GM08714 (cell line): ENCODE results near the gene TMEM108.

Source experiments
- H3K4me3 ChIP-seq: fragments of 200-500 bp; sonication (Bioruptor generic); 2 replicates; pipeline ENCODE4 v1.5.1; 2014; ENCODE audit warnings: mild to moderate bottlenecking, low read length, inconsistent platforms
- ZNF274 ChIP-seq: IDR thresholded peaks from 2 replicates; pipeline ENCODE4 v1.6.1; 2012; ENCODE audit warnings: mild to moderate bottlenecking, low read depth, low read length

TMEM108 gene

DNA sequence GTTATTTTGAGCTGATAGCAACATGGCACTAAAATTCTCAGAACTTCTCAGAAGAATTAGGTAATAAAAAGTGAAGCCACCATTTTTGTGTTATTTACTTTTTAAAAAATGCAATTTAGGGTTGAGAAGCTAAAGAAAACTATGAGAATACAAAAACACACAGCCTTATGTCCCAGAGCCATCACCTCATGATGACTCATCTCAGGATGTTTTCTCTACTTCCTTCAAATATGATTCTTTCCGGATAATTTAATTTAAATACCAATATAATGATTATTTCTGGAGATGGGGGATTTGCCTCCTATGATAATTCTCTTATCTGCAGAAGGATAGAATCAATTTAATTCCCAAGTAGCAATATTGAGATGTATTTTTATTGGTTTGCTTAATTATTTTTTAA, 256.1 kb downstream of the TMEM108 start:
- TF ChIP-seq ZNF274: no peak
- no peak overlapping the region for H3K4me3 ChIP-seq

GRCh38 chr3:133295199-133295901, 257.2 kb downstream of the TMEM108 start:
- no peak overlapping the region for H3K4me3 ChIP-seq
- no peak for TF ChIP-seq ZNF274

DNA sequence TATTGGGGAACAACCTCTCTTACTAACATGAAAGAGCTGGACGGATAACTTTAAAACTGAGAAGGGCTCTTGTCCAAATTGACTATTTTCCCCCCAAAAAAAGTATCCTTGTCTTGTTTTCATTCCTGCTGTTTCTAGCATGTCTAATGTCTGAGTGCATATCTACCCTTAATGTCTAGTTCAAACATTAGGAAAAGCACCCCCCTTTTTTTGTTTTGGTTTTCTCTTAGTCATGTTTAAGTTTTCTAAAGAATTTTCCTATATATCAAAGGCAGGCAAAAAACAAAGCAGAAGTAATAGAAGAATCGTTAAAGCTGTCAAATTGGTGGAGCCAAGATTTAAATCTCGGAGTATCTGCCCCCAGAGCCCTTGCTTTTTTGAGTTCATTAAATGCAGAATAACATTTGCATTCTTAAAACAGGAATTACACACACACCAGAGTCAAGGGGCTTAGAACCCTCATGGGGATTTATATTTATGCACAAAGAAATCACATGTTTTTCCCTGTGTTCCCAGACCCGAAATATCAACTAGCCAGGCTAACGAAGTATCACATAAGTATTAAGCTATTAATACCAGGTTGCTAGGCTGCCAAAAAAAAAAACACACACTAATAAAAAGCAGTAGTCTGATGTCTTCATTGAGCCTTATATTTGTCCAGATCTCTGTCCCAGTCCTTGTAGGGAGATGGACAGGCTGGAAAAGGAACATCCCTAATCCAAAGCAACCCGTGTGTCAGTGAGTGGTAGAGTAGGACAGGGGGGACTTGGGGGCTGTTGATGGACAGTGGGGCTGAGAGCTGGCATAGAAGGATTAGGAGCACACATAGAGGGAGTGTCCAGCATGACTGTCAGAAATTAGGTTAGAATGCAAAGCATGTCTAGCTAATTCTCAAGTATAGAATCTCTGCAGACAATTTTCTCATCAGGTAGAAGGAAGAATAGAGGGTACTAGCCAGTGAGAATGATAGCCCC, 258.0 kb downstream of the TMEM108 start:
- TF ChIP-seq ZNF274: no peak
- no peak overlapping the region for H3K4me3 ChIP-seq

- TF ChIP-seq ZNF274: no peak
- no peak overlapping the region for H3K4me3 ChIP-seq
These were observed 258.8 kb downstream of the TMEM108 start for GRCh38 chr3:133296981-133297380.

GRCh38 chr3:133300102-133300501, 261.9 kb downstream of the TMEM108 start:
- no peak overlapping the region for H3K4me3 ChIP-seq
- TF ChIP-seq ZNF274: no peak

GRCh38 chr3:133301194-133301593, 263.0 kb downstream of the TMEM108 start:
- TF ChIP-seq ZNF274: no peak
- no peak overlapping the region for H3K4me3 ChIP-seq

DNA sequence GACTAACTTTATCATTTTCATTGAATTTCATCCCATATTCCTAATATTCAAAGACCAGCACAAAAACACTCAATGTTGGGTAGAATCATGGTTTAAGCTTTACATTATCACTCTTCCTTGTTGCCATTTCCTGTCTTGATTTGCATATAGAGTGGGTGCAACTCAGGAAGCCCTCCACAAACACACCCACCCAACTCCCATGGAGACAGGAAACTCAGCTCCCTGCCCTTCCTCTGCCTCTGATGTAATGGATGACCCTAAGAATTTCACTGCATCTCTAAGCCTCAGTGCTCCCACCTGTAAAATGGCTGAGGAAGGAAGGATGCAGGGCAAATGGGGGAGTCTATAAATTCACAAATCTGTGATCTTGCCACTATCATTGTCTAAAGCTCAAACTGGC, 263.5 kb downstream of the TMEM108 start:
- no peak overlapping the region for H3K4me3 ChIP-seq
- TF ChIP-seq ZNF274: no peak

DNA sequence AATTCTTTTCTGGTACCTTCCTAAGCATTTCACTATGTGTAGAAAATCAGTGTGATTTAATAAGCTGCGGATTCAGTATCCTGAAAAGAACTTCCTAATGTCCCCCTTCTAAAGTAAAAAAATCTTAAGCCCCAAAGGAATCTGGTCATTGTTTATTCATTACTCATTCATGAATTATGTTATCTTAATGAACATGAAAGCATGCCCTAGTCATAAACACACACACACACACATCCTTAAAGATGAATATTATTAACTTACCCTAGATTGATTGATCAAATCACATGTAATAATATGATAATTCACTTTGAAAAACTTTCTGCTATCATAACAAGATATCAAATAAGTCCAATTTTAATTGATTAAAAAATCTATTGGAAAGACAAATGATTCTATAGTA, 265.2 kb downstream of the TMEM108 start:
- H3K4me3 ChIP-seq: no peak overlapping the region
- no peak for TF ChIP-seq ZNF274

DNA sequence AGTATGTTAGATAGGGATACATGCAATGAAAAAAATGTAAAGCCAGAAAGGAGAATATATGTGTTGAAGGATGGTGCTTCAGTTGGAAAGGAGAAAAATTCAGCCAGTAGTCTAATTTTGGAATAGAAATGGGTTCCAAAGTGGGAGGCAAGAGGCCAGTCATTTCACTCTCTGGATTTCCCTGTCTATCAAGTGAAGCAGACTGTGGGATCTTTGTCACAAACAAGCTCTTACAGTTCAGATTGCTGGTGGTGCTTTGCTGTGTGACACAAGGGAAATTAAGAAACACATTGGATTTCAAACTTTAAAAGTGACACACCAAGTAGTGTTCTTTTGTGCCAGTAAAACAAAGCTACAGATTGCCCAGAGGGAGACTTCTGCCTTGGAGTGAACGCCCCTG, 279.7 kb downstream of the TMEM108 start:
- H3K4me3 ChIP-seq: no peak overlapping the region
- TF ChIP-seq ZNF274: no peak

GRCh38 chr3:133328373-133328772, 290.2 kb downstream of the TMEM108 start:
- H3K4me3 ChIP-seq: no peak overlapping the region
- TF ChIP-seq ZNF274: no peak

- no peak for TF ChIP-seq ZNF274
- H3K4me3 ChIP-seq: no peak overlapping the region
These were observed 291.4 kb downstream of the TMEM108 start for GRCh38 chr3:133329626-133330025.

GRCh38 chr3:133330065-133330464, 291.9 kb downstream of the TMEM108 start:
- no peak overlapping the region for H3K4me3 ChIP-seq
- no peak for TF ChIP-seq ZNF274

- no peak overlapping the region for H3K4me3 ChIP-seq
- no peak for TF ChIP-seq ZNF274
These were observed 292.3 kb downstream of the TMEM108 start for GRCh38 chr3:133330522-133330921.

DNA sequence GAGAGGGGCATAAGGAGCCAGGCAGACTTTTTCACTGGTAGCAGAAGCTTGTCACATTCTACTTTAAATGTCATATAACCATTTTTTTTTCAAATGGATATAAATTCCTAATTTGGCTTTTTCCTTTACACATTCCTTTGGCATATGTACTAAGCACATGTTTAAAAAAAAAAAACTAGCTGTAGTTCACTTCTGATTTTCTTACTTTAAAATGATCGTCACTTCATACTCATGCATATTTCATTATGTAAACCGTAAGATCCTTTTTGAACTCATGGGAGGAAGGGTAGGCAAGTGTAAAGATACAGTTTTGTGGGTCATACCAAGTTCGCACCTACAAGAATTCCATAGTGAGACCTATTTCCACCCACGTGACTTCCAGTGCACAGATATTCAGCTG, 316.5 kb downstream of the TMEM108 start:
- TF ChIP-seq ZNF274: no peak
- H3K4me3 ChIP-seq: no peak overlapping the region

DNA sequence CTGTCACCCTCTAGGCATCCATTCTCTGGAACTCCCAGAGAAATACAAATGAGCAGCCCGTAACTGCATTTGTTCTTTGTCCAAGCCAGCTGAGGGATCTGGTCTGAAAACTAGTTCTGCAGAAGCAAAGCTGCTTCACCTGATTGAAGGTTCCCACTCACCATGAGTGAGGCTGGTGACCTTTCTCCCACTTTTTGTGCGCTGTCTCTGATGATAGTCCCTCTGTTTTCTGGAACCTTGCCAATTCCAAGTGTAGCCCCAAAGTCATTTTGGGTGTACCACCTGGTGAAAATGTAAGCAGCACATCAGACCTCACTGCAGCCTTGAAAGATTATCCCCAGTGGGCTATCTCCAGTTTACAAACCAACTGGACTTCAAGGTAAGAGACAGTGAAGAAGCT, 322.3 kb downstream of the TMEM108 start:
- no peak overlapping the region for H3K4me3 ChIP-seq
- TF ChIP-seq ZNF274: no peak
